PC-3 (cell line): ENCODE measurements around the gene TMA7.

Experiments used
- CTCF ChIP-seq: fragments of 300-600 bp; sonication (generic); conservative IDR thresholded peaks from 2 replicates; pipeline ENCODE4 v1.5.1; 2017; ENCODE audit warnings: antibody characterized with exemption, low read depth, mild to moderate bottlenecking, low read length
- EZH2 ChIP-seq: fragments of 300-600 bp; sonication (generic); IDR thresholded peaks from one replicate; pipeline ENCODE4 v1.6.1; 2017; ENCODE audit warnings: antibody characterized with exemption, mild to moderate bottlenecking, low read length; ENCODE audit not compliant: unreplicated experiment
- EZH2phosphoT487 ChIP-seq: fragments of 300-600 bp; sonication (generic); IDR thresholded peaks from 2 replicates; pipeline ENCODE4 v1.6.1; 2018; ENCODE audit warnings: mild to moderate bottlenecking, antibody characterized with exemption, low read length, borderline replicate concordance

- TF ChIP-seq CTCF (no peak), EZH2 (no peak), EZH2phosphoT487 (no peak)
Observed at GRCh38 chr3:48426944-48427629, 13.0 kb upstream of the TMA7 start.
